Globus pallidus (tissue), 1 donor: ENCODE data around the gene MS4A4A.
A peak's percentile ranks its signal among the peaks of the same experiment; 100 is the strongest.

ENCODE experiments used
- DNase-seq: peaks from one replicate; pipeline ENCODE4 v3.0.0-alpha.2; 2015; ENCODE audit warnings: low spot score

The MS4A4A gene

GRCh38 chr11:60303661-60304060 is 23.2 kb downstream of the MS4A4A start:
- DNase-seq = no peak

DNA sequence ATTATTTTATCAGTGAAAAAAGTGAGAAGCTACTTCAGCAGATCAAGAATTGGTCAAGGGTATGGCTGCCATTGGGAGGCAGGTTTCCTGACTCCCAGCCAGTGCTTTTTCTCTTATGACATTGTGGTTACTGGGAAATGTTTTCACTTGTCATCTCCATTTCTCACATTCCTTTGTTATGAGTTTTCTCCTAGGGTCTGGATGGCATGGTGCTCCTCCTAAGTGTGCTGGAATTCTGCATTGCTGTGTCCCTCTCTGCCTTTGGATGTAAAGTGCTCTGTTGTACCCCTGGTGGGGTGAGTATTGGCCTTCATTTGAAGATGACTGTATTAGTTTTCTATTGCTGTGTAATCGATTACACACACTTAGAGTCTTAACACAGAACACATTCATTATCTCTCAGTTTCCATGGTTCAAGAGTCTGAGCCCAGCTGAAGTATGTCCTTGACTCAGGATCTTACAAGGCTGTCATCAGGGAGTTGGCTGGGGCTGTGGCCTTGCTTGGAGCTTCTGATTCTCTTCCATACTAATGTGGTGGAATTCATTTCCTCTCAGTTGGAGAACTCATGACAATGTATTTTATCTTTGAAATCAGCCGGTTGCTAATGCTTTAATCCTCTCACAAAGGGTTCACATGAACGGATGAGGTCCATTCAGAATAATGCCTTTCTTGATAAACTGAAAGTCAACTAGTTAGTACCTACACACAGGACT is 25.6 kb downstream of the MS4A4A start:
- DNase-seq = no peak

GRCh38 chr11:60307507-60308195 is 27.2 kb downstream of the MS4A4A start:
- no peak for DNase-seq

GRCh38 chr11:60310407-60310998 is 30.0 kb downstream of the MS4A4A start:
- peak; percentile 67 for DNase-seq

- no peak for DNase-seq
Measured at GRCh38 chr11:60314635-60315321, 34.3 kb downstream of the MS4A4A start.

DNA sequence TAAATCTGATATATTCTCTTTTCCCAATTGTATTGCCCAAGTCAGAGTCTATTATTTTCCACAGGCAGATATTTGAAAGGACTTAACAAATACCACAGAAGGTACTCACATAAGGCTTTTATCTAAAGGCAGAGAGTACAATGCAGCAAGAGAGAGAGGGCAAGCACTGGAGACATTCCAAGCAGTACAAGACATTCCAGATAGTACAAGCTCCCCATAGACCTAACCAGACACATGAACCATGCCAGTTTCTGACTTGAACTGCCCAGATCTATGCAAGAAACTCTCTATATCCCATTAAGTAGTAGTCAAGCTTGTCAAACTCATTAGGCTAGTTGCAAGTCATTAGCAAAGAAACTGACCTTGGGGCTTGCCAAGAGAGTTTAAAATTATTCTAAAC is 35.4 kb downstream of the MS4A4A start:
- no peak for DNase-seq

DNA sequence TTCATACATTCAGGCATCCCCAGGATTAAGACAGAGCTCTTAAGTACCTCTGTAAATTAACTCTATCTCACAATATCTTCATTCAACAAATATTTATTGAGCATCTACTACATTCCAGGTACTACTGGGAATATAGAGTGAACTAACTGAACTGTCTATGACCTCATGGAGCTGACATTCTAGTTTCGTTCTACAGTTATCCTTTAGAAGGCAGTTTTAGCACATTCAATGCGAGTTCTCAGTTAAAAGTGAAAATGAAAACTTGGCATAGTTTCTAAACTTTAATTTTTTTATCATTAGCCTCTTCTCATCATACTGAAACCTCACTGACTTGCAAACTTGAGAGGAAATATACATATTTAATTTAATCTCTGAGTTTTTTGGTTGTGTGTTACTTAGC is 35.9 kb downstream of the MS4A4A start:
- DNase-seq = no peak

DNA sequence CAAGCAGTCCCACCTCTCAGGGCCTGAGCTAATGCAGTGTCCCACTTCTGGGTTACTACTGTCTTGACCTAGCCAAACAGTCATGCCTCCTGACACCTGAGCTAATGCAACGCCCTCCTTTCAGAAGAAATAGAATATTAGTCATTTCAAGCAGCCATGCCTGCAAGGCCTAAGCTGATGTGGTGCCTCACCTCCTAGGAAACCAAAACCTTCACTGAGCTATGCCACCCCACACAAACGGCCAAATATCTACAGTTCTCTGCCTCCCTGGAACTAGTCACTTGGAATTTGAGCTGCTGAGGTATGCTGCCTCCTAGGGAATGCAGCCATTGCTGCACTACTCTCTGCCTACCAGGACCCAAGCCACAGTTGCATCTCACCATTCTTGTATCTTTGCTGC is 38.3 kb downstream of the MS4A4A start:
- no peak for DNase-seq

GRCh38 chr11:60321051-60321450 is 40.6 kb downstream of the MS4A4A start:
- no peak for DNase-seq

- no peak for DNase-seq
Measured at GRCh38 chr11:60326955-60327354, 46.5 kb downstream of the MS4A4A start, which contains the start of gene MS4A6E. TSS of gene MS4A6E (plus strand) at chr11:60327255. CDS start at chr11:60334896, 7,641 bp downstream.

DNA sequence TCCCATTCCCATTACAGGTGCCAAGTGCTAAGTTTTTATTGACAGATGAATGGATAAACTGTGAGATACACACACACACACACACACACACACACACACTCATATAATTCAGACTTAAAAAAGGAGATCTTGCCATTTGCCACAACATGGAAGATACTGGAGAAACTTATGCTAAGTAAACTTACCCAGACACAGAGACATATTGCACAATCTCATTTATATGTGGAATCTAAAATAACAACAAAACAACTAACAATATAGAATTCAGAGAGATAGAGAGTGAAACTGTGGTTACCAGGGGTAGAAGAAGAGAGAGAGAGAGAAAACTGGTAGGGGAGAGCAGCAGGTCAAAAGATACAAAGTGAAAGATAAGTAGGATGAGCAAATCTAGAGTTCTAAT is 48.0 kb downstream of the MS4A4A start:
- DNase-seq = no peak

DNA sequence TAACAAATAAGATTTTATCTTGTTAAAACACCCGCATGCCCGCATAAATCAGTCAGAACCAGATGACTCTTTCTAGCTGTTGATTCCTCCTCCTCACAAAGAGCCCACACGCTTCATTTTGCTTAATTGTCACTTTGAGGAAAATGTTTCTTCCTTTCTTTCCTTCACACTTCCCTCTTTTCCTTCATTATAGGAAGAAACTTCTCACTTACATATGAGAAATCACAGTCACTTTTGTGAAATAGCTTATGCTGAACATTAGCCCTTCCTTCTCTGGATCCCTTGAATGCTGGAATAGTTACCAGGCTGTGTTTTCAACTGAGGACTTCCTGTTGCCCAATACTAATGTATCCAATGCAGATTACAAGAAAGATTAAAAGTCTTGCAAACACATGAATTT is 52.4 kb downstream of the MS4A4A start:
- DNase-seq = no peak

DNA sequence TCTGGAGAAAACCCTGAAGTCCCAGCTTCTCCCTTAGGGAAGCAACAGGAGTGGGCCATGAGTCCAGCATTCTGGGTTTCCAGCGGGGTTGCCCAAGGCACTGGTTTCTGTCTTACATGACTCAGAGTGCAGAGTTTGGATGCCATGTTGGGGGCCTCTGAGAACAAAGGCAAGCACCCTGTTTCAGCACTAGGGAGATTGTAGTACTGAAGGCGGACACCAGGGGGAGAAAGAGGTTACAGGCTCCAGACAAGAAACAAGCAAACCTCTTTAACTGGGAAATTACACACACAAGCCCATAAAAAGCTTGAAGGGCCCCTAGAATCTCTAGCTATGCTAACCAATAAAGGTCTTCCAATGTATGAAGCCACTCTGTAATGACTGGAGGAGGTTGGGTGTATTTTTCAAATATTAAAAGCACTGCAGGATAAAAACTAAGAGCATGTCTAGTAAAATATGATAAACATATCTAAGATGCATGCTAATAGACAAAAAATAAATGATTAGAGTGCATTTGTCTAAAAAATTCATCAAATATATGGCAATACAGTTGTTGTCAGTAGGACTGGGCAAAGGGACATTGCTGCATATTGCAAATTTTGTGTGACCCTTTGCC is 53.6 kb downstream of the MS4A4A start:
- DNase-seq = peak; percentile 37

GRCh38 chr11:60336767-60337391 is 56.4 kb downstream of the MS4A4A start:
- no peak for DNase-seq

DNA sequence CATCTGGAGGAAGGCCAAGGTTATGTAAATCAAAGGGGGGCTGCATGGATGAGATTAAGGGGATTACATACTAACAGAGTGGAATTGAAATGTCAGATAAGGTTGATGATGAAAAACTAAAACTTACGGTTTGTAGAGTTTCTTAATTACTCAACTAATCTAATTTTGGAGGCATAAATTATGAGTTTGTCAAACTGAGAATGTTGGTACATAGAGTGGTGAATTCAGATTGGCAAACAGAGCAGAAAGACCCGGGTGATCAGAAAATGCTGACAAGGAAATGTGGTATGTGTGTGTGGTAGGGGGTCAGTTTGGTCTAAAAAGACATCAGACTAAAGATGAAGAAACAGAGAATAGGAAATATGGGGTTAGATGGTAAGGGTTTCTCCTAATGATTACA is 57.6 kb downstream of the MS4A4A start:
- no peak for DNase-seq

GRCh38 chr11:60339356-60339755 is 58.9 kb downstream of the MS4A4A start:
- DNase-seq = no peak

- no peak for DNase-seq
Measured at GRCh38 chr11:60343094-60343704, 62.7 kb downstream of the MS4A4A start.

- no peak for DNase-seq
Measured at GRCh38 chr11:60344146-60344545, 63.7 kb downstream of the MS4A4A start.

GRCh38 chr11:60345489-60345888 is 65.0 kb downstream of the MS4A4A start:
- no peak for DNase-seq

DNA sequence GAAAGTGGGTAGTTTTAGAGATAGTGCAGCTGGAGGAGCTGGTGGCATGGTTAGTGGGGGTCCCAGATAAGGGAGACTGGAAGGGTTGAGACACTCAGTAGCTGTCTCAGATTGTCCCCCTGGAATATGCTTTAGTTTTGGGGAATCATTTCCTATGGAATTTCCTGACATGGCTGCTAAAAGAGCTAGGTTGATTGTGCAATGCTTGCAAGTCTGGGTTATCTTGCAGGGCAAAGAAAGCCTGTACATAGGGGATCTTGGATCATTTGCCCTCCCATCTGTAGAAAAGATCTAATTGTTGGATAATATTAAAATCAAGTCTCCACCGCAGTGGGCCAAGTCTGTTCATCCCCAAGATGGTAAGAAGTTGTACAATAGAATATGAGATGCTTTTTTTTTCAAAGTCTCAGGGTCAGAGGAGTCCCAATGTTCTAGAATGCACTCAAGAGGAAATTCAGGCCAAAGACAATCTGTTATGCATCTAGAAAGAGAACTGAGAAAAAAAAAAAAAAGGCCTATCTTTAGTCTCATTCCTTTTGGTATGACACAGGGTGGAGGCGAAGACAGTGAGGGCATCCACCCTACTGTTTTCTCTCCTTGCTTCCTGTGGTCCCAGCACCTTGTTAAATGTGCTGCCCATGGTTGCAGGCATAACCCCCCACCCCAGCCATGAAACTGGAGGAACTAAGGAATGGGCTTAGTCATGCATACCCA is 66.8 kb downstream of the MS4A4A start:
- DNase-seq = no peak

DNA sequence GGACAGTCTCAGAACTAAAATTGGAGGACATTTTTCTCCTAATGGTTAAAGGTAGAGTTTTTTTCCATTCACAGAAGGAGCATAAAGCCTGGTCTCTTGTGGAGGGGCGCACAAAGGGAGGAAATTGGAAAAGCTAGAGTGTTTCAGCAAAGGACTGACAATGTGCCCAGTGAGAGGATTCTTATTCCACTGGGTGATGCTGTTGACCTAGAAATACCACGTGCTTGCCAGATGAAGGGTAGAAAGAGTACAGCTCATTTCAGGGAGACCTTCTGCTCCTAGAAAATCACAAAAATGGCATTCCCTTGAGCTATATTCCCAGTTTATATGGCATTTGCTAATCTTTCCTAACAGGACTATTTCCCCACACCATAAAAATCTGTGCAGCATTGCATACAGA is 67.7 kb downstream of the MS4A4A start:
- DNase-seq = no peak
